ENCODE measurements around the gene CLECL1. TPM values are rescaled to one million over a fixed set of nuclear protein-coding genes. Genes with fewer than 3 reads are reported as not detected.
"Not testable (repeated sequence)": the region's sequence is repeated elsewhere in the genome, so short reads cannot be mapped to it uniquely, and the experiment has no call there.

The CLECL1 gene
- polyA plus RNA-seq, 4 donors: 0.19 to 0.47 (median 0.38) TPM; not detected in 1

DNA sequence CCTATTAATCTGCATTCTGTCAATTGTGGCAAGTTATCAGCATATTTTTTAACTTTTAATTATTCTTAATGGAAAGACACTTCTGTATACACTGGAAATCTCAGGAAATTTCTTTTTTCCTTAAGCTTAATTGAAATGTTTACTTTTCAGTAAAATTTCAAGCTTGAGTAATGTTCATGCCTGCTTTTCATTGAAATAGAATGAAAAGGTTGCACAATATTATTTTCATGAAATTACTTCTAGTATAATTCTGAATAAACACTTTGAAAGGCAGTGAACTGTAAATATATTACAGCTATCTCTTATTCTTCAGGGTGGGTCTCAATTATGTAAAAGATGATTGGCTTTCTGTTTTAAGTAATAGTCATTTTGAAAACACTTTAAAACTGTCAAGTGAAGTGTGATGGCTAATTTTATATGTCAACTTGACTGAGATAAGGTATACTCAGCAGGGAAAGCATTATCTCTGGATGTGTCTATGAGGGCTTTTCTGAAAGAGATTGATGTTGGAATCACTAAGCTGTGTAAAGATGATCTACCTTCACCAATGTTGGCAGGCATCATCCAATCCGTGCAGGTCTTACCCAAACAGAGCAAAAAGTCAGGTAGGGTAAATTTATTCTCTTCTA lies 33.5 kb downstream of the CLECL1 start:
- no peak for DNase-seq (ENCODE audit: low read depth in 4 of 4, low spot score in 2 of 4)

DNA sequence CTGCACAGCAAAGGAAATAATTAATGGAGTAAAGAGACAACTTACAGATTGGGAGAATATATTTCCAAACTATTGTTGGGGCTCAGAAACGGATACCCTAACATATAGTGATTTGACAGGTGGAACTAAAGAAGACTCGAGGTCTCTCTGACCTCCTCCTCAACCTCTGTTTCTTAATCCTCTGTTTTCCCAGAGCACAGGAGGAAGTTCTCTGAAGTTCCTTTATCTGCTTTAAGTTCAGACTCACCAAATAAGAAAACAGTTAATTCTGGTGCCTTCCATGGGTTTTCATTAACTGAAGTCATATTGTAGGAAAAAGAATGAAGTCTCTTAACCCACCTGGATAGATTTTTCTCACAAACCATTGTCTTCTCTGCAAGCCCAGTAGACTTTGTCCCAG lies 34.2 kb downstream of the CLECL1 start:
- DNase-seq (ENCODE audit: low read depth in 4 of 4, low spot score in 2 of 4): no peak

GRCh38 chr12:9697619-9698018 lies 35.3 kb downstream of the CLECL1 start:
- DNase-seq (ENCODE audit: low read depth in 4 of 4, low spot score in 2 of 4): no peak

DNA sequence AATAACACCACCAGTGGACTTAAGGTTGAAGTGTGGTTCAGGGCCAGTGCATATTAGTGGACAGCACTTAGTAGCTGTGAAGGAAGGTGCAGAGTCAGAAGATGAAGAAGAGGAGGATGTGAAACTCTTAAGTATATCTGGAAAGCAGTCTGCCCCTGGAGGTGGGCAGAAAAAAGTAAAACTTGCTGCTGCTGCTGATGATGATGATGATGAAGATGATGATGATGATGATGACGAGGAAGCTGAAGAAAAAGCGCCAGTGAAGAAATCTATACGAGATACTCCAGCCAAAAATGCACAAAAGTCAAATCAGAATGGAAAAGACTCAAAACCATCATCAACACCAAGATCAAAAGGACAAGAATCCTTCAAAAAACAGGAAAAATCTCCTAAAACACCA lies 37.2 kb downstream of the CLECL1 start:
- DNase-seq (ENCODE audit: low read depth in 4 of 4, low spot score in 2 of 4): not testable (repeated sequence)

DNA sequence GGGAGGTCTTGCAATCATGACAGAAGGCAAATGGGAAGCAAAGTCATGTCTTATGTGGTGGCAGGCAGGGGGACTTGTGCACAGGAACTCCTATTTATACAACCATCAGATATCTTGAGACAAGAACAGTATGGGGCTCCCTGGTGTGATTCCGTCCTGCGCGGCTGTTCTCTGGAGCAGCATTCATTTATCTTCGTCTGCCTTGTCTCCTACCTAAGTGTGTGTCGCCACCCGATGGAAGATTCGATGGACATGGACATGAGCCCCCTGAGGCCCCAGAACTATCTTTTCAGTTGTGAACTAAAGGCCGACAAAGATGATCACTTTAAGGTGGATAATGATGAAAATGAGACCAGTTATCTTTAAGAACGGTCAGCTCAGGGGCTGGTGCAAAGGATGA lies 37.7 kb downstream of the CLECL1 start:
- not testable (repeated sequence) for DNase-seq (ENCODE audit: low read depth in 4 of 4, low spot score in 2 of 4)

DNA sequence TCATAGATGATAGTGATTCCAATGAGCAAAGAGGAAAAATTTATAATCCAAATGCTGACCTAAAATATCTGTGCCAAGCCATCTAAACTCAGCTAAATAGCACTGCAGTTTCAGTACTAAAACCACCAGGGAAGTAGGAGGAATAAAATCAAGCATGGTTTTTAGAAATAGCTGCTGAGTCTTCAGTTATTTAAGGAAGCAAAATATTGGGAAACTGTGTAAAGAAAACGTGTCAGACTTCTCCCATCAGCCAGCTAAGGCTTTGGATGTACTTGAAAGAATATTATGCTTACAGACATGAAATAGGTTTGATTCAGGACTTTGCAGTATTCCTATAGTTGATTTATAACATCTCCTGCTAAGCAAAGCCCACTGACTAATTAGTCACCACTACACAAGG lies 38.7 kb downstream of the CLECL1 start:
- DNase-seq (ENCODE audit: low read depth in 4 of 4, low spot score in 2 of 4): no peak

GRCh38 chr12:9692909-9693308 lies 40.0 kb downstream of the CLECL1 start:
- DNase-seq (ENCODE audit: low read depth in 4 of 4, low spot score in 2 of 4): no peak

GRCh38 chr12:9687228-9687627 lies 45.7 kb downstream of the CLECL1 start:
- DNase-seq (ENCODE audit: low read depth in 4 of 4, low spot score in 2 of 4): no peak

- DNase-seq (ENCODE audit: low read depth in 4 of 4, low spot score in 2 of 4): no peak
Measured at GRCh38 chr12:9685915-9686314, 47.0 kb downstream of the CLECL1 start.

- not testable (repeated sequence) for DNase-seq (ENCODE audit: low read depth in 4 of 4, low spot score in 2 of 4)
Measured at GRCh38 chr12:9685366-9685765, 47.5 kb downstream of the CLECL1 start.

DNA sequence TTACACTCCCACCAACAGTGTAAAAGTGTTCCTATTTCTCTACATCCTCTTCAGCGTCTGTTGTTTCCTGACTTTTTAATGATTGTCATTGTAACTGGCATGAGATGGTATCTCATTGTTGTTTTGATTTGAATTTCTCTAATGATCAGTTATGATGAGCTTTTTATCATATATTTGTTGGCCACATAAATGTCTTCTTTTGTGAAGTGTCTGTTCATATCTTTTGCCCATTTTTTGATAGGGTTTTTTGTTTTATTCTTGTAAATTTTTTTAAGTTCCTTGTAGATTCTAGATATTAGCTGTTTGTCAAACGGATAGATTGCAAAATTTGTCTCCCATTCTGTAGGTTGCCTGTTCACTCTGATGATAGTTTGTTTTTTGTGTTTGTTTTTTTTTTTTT lies 49.9 kb downstream of the CLECL1 start:
- not testable (repeated sequence) for DNase-seq (ENCODE audit: low read depth in 4 of 4, low spot score in 2 of 4)

- DNase-seq (ENCODE audit: low read depth in 4 of 4, low spot score in 2 of 4): not testable (repeated sequence)
Measured at GRCh38 chr12:9682508-9682907, 50.4 kb downstream of the CLECL1 start.

GRCh38 chr12:9674226-9674590 lies 58.7 kb downstream of the CLECL1 start:
- DNase-seq (ENCODE audit: low read depth in 4 of 4, low spot score in 2 of 4): no peak

- no peak for DNase-seq (ENCODE audit: low read depth in 4 of 4, low spot score in 2 of 4)
Measured at GRCh38 chr12:9673404-9674225, 59.3 kb downstream of the CLECL1 start.

Other genes with a start within 250 kb of the CLECL1 start
- gene KLRB1, start 125.2 kb downstream of the CLECL1 start, polyA plus RNA-seq (ENCODE audit: insufficient read length in 4 of 4): 1 to 10 TPM; 3.8 to 6.9 (median 4.8) TPM
- gene CLEC2D, start 63.4 kb downstream of the CLECL1 start, polyA plus RNA-seq (ENCODE audit: insufficient read length in 4 of 4): 10 to 100 TPM in 3 of 4 donors, 1 to 10 TPM in 1; 8.5 to 31.0 (median 17.2) TPM
- gene CD69, start 27.8 kb upstream of the CLECL1 start, polyA plus RNA-seq (ENCODE audit: insufficient read length in 4 of 4): 1 to 10 TPM; 1.2 to 3.7 (median 1.6) TPM
- gene KLRF1, start 94.4 kb upstream of the CLECL1 start, polyA plus RNA-seq (ENCODE audit: insufficient read length in 4 of 4): 1 to 10 TPM in 1 of 4 donors, under 1 TPM in 3; 0.66 to 1.5 (median 0.72) TPM
- gene CLEC2B, start 136.3 kb upstream of the CLECL1 start, polyA plus RNA-seq (ENCODE audit: insufficient read length in 4 of 4): 1 to 10 TPM; 2.5 to 4.2 (median 3.0) TPM
- gene KLRF2, start 148.4 kb upstream of the CLECL1 start, polyA plus RNA-seq (ENCODE audit: insufficient read length in 4 of 4): not detected
- not detected for gene CLEC2A, start 199.3 kb upstream of the CLECL1 start, polyA plus RNA-seq (ENCODE audit: insufficient read length in 4 of 4)
- gene CLEC12A, start 238.3 kb upstream of the CLECL1 start, polyA plus RNA-seq (ENCODE audit: insufficient read length in 4 of 4): under 1 TPM; 0.71 to 0.85 (median 0.82) TPM

Measured in left renal cortex interstitium (tissue), 4 donors.